COR-L47 (cell line): Measurements from ENCODE around the gene CREB3L2.
"Not testable (repeated sequence)": the region's sequence is repeated elsewhere in the genome, so short reads cannot be mapped to it uniquely, and the experiment has no call there.

Source experiments
- DNase-seq: peaks from one replicate; lab custom pipeline; 2025; lab: John Stamatoyannopoulos, UW

Gene CREB3L2

DNA sequence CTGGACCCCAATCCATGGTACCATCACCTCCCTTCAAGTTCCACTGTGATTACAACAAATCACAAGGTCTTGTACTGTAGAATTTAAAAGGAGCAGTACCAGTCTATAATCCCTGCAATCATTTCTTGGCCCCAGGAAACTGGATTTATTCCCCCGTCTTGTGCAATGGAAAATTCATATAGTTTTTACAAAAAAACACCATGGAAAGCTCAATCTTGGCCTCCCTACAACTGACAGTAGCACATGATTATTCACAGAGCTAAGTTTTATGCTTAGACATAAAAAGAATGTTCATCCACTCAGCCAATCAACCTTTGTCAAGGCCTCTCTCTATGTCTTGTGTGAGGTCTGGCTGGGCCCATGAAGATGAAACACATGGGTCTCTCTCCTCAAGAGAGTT, 165.3 kb downstream of the CREB3L2 start:
- DNase-seq: no peak

DNA sequence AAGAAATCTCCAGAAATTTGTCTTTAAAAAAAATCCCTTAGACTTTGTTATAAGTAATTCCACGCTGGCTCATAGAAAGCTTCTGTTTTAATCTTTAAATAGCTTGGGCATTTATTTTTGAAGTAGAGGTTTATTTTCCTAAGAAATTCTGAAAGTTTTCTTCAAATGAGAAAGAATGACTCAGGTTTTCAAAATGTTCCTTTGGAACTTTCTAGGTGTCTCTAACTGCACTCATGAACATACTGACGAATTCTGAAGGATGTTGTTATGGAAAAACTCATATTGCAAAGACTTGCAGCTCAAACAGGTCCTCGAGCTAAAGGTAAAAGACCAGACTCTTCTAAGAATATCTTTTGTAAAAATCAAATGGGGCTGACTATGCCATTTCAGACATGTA, 165.8 kb downstream of the CREB3L2 start:
- DNase-seq: no peak

DNA sequence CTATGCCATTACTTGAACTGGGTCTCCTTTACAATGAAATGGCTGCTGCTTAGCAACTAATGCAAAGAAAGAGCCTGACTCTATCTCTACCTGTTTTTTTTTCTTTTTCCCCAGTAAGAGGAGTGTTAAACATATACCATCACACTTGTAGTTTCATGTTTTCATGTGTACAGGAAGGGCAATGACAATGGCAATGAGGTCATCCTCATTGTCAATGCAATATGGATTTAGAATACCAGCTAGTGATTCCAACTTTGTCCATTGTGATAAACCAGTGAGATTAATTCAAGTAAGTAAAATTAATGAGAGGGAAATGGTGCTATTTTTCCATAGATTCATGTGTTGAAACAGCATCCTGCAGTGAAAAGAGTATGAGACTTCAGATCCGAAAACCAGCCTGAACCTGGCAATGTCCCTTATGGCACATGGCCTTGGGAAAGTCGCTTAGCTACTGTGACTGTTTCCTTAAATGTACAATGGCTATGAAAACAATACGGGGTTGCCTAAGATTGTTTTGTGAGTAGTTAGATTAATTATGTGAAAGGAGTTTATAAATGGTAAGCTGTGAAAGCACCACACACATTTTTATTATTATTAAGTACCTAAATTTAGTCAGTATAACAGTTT, 166.3 kb downstream of the CREB3L2 start:
- DNase-seq: no peak

DNA sequence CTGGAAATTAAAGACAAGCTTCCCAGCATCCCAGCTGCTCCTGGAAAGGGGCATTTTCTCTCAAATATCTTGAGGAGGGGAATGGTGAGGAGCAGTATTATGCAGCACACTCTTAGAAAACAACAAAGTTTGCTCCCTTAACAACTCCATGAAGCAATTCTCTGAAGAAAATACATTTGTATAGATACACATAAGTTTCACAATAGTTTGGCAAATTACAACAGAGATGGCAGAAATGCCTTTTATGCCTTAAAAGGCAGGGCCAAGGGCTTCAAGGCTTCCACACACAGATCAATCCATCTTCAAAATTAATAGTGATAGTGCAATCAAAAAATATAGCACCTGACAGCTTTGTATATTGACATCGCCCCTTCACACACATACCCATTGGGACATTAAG, 167.3 kb downstream of the CREB3L2 start:
- no peak for DNase-seq

DNA sequence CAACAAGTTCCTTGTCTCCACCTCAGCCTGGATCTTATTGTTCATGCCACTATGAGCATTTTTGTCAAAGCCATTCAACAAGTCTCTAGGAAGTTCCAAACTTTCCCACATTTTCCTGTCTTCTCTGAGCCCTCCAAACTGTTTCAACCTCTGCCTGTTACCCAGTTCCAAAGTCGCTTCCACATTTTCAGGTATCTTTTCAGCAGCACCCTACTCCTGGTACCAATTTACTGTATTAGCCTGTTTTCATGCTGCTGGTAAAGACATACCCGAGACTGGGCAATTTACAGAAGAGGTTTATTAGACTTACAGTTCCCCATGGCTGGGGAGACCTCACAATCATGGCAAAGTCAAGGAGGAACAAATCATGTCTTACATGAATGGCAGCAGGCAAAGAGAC, 168.9 kb downstream of the CREB3L2 start:
- DNase-seq: not testable (repeated sequence)

DNA sequence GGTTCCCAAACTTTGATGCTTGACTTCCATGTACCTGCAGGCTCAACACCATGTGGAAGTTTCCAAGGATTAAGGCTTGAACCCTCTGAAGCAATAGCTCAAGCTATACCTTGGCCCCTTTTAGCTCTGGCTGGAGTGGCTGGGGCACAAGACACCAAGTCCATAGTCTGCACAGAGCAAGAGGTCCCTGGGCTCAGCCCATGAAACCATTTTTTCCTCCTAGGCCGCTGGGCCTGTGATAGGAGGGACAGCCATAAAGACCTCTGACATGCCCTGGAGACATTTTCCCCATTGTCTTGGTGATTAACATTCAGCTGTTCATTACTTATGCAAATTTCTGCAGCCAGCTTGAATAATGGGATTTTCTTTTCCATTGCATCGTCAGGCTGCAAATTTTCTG, 169.5 kb downstream of the CREB3L2 start:
- no peak for DNase-seq

DNA sequence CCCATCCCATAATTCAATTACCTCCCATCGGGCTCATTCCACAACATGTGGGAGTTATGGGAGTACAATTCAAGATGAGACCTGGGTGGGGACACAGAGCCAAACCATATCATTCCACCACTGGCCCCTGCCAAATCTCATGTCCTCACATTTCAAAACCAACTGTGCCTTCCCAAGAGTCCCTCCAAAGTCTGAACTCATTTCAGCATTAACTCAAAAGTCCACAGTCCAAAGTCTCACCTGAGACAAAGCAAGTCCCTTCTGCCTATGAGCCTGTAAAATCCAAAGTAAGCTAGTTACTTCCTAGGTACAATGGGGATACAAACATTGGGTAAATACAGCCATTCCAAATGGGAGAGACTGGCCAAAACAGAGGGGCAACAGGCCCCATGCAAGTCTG, 170.3 kb downstream of the CREB3L2 start:
- DNase-seq: not testable (repeated sequence)

DNA sequence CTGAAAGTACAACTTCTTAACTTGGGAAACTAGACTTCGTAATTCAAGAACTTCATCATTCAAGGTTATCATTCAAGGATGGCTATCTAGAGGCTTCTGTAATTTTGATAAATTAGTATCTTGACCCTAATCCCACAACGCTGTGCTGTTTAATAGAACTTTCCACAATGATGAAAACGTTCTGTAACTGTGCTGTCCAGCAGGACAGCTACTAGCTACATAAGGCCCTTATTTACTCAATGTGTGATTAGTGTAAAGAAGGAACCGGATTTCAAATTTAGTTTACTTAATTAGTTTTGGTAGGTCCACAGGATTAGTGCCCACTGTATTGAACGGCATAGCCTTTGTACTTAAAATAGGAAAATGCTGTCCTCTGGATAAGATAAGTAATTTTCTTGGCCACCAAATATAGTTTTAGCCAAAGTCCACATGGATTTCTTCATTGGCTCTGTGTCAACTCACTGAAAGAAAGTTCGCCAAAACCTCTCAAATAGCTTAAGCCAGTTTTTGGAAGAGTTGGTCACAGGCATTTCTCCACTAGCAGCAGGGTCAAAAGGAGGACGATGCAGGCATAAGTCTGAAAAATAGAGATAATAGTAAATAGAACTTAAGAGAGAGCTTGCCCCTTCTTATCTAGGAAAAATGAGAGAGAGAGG, 172.4 kb downstream of the CREB3L2 start:
- DNase-seq: no peak

DNA sequence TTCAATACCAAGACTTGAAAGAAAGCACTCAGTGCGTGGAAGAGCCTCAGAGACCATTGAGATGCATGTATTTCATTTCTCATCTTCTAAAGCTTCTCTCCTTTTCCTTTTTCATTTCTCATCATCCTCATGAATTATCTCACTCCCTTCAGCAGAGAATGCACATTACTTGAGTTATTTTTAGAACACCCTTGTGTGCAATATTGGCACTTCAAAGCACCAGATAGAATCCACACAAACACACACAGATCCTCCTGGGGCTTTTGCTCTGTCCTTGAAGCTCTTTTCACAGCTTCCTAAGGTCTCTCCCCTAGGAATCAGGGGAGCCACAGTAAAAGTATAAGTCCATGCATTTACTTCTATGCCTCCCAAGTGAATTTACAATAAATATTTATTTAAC, 173.4 kb downstream of the CREB3L2 start:
- no peak for DNase-seq

DNA sequence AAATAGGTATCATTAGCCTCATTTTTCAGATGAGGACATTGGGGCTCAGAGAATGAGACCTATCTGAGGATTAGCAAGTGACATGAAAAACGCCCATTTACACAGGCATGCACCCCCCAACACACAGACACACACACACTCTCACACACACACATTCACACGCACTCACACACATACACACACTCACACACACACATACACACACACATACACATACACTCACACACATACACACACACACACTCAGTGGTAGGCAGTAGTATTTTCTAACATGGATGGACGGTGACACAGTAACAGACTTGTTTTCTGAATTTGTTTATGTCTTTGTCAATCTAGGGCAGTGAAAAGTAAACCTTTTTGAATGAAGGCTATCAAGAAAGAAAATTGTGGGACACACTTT, 176.4 kb downstream of the CREB3L2 start:
- DNase-seq: no peak
